GM12878 (cell line): ENCODE results near the gene COL16A1. TPM values are rescaled to one million over a fixed set of nuclear protein-coding genes. Genes with fewer than 3 reads are reported as not detected.

ENCODE experiments used
- ATAC-seq: fragments of 200-7000 bp; cut with Tn5 transposase; 3 replicates; pipeline ENCODE4 v1.9.1; 2020; ENCODE audit warnings: mild to moderate bottlenecking, moderate library complexity
- BruUV-seq: library from RNA; stranded (reverse); fragments of 400-500 nt; replicated peaks from 2 replicates; lab custom pipeline; 2021; lab: Mats Ljungman, UMichigan
- CTCF ChIA-PET: fragments of 300-600 bp; sonication (Branson Sonifier 250); formaldehyde crosslinking; extraction: SDS; loops from one replicate; lab custom pipeline; 2021; ENCODE audit warnings: inconsistent platforms; lab: Yijun Ruan, JAX
- POLR2A ChIA-PET: fragments of 350-600 bp; formaldehyde crosslinking; extraction: SDS; loops from one replicate; lab custom pipeline; 2021; ENCODE audit warnings: inconsistent platforms; lab: Charles Lee
- RAD21 ChIA-PET: fragments of 300-600 bp; sonication (Branson Sonifier 250); formaldehyde crosslinking; loops from one replicate; lab custom pipeline; 2023; ENCODE audit warnings: antibody characterized with exemption; ENCODE audit not compliant: unreplicated experiment; lab: Charles Lee
- SMC1A ChIA-PET: fragments of 300-600 bp; sonication (Branson Sonifier 250); formaldehyde crosslinking; loops from one replicate; lab custom pipeline; 2023; ENCODE audit not compliant: unreplicated experiment, uncharacterized antibody; lab: Charles Lee
- DNase-seq: peaks from one replicate; pipeline ENCODE4 v3.0.0-alpha.2; 2011; ENCODE audit warnings: low read depth, low spot score
- FAIRE-seq: peaks from 3 replicates; lab custom pipeline; 2011; peaks lifted over from hg19 to GRCh38; lab: Jason Lieb, UNC
- H2AFZ ChIP-seq: 2 replicates; pipeline ENCODE4 v1.6.0; 2011; ENCODE audit warnings: low read depth, low read length, control low read depth; ENCODE audit not compliant: control insufficient read depth
- H3K27ac ChIP-seq: 2 replicates; pipeline ENCODE4 v1.5.1; 2011; ENCODE audit warnings: control low read depth; ENCODE audit not compliant: control insufficient read depth, insufficient read depth
- H3K27me3 ChIP-seq, 2 experiments: replicated peaks in 1 of 2; 2 replicates each; pipeline versions ENCODE4 v1.6.0 to v1.6.1; 2011; ENCODE audit warnings: low read length in 1 of 2; ENCODE audit not compliant: control insufficient read depth in 2 of 2, insufficient read depth in 2 of 2
- H3K36me3 ChIP-seq, 2 experiments: 2 replicates each; pipeline ENCODE4 v1.5.1; 2011; ENCODE audit warnings: low read length in 1 of 2; ENCODE audit not compliant: control insufficient read depth in 2 of 2, insufficient read depth in 2 of 2
- H3K4me1 ChIP-seq: 2 replicates; pipeline ENCODE4 v1.6.1; 2011; ENCODE audit warnings: mild to moderate bottlenecking, low read length, moderate library complexity, mixed read lengths; ENCODE audit not compliant: control insufficient read depth, insufficient read depth
- H3K4me2 ChIP-seq: 2 replicates; pipeline ENCODE4 v1.6.0; 2011; ENCODE audit warnings: control low read depth; ENCODE audit not compliant: control insufficient read depth, insufficient read depth
- H3K4me3 ChIP-seq: fragments of 200-600 bp; sonication (generic); 2 replicates; pipeline ENCODE4 v1.5.1; 2016
- H3K79me2 ChIP-seq: 2 replicates; pipeline ENCODE4 v1.6.0; 2011; ENCODE audit warnings: low read length; ENCODE audit not compliant: control insufficient read depth, insufficient read depth
- H3K9ac ChIP-seq: 2 replicates; pipeline ENCODE4 v1.8.0; 2011; ENCODE audit warnings: low read length, control low read depth, mixed read lengths; ENCODE audit not compliant: control insufficient read depth, insufficient read depth
- H3K9me3 ChIP-seq: replicated peaks from 3 replicates; pipeline ENCODE4 v1.5.1; 2011; ENCODE audit warnings: mild to moderate bottlenecking, low read length; ENCODE audit not compliant: control insufficient read depth, insufficient read depth
- H4K20me1 ChIP-seq: 2 replicates; pipeline ENCODE4 v1.6.0; 2011; ENCODE audit not compliant: control insufficient read depth, insufficient read depth
- CTCF ChIP-seq, 3 experiments: IDR thresholded peaks in 2 of 3; conservative IDR thresholded peaks in 1 of 3; 2 replicates each; pipeline ENCODE4 v1.5.1; 2011; ENCODE audit warnings: low read depth in 3 of 3, low read length in 3 of 3, mild to moderate bottlenecking in 3 of 3, control low read depth in 2 of 3, moderate library complexity in 2 of 3, inconsistent platforms in 1 of 3, mixed read lengths in 1 of 3; ENCODE audit not compliant: control insufficient read depth in 2 of 3, insufficient read depth in 1 of 3; ENCODE audit errors: extremely low read depth in 1 of 3
- GATAD2B ChIP-seq: fragments of 450-650 bp; conservative IDR thresholded peaks from 2 replicates; pipeline ENCODE4 v1.6.1; 2017; ENCODE audit warnings: low read depth, mild to moderate bottlenecking, moderate library complexity
- LARP7 ChIP-seq: fragments of 450-650 bp; IDR thresholded peaks from 2 replicates; pipeline ENCODE4 v1.6.1; 2017; ENCODE audit warnings: mild to moderate bottlenecking
- MEF2B ChIP-seq: fragments of 450-650 bp; IDR thresholded peaks from 2 replicates; pipeline ENCODE4 v1.6.1; 2018; ENCODE audit warnings: mild to moderate bottlenecking, moderate library complexity; ENCODE audit not compliant: partially characterized antibody, poor library complexity, severe bottlenecking
- MXI1 ChIP-seq: fragments of 150-350 bp; IDR thresholded peaks from 2 replicates; pipeline ENCODE4 v1.6.1; 2011; ENCODE audit warnings: low read depth, mild to moderate bottlenecking, inconsistent platforms, low read length, improper control_type of control experiment
- PML ChIP-seq: IDR thresholded peaks from 2 replicates; pipeline ENCODE4 v1.6.1; 2012; ENCODE audit warnings: low read length, inconsistent platforms
- POLR2AphosphoS5 ChIP-seq: IDR thresholded peaks from 2 replicates; pipeline ENCODE4 v1.6.1; 2011; ENCODE audit warnings: mild to moderate bottlenecking, low read length, inconsistent platforms
- RAD21 ChIP-seq: IDR thresholded peaks from 2 replicates; pipeline ENCODE4 v1.6.1; 2011; ENCODE audit warnings: mild to moderate bottlenecking, low read depth, low read length, moderate library complexity; ENCODE audit not compliant: insufficient read depth
- SMARCA5 ChIP-seq: fragments of 450-650 bp; IDR thresholded peaks from 2 replicates; pipeline ENCODE4 v1.6.1; 2017; ENCODE audit warnings: mild to moderate bottlenecking
- SMC3 ChIP-seq: IDR thresholded peaks from 2 replicates; pipeline ENCODE4 v1.6.1; 2011; ENCODE audit warnings: low read length, improper control_type of control experiment, borderline replicate concordance
- YY1 ChIP-seq: IDR thresholded peaks from 2 replicates; pipeline ENCODE4 v1.6.1; 2011; ENCODE audit warnings: low read depth, mild to moderate bottlenecking, low read length
- WGBS: methylation state at CpG from one replicate; pipeline ENCODE4 v1.1.6; 2016; ENCODE audit warnings: low lambda C conversion rate; ENCODE audit not compliant: insufficient replicate concordance, insufficient coverage; ENCODE audit errors: missing lambda C conversion rate; 5-methylcytosine and 5-hydroxymethylcytosine counted together
- in situ Hi-C: fragments of 300-500 bp; cut with MboI; formaldehyde crosslinking; loops from 9 replicates; pipeline ENCODE4 v1.14.3; 2018; ENCODE audit warnings: mixed read lengths
- intact Hi-C: fragments of 100-400 bp; cut with micrococcal nuclease; formaldehyde crosslinking; loops from one replicate; pipeline ENCODE4 v1.14.2; 2022; ENCODE audit not compliant: unreplicated experiment
- polyA plus RNA-seq, 11 experiments: library from polyadenylated mRNA; depleted of rRNA in 4 of 11; unstranded in 6 of 11; stranded (reverse) in 5 of 11; fragments of >200 nt; fragmentation: Nextera tagmentation in 4 of 11; fragmentation: Illumina TruSeq in 1 of 11; extraction: Ambion mirVana in 4 of 11; extraction: Trizol in 1 of 11; gene quantifications; 1 replicate in 1 of 11; 2 replicates in 10 of 11; pipeline versions ENCODE4 v1.2.1 to v1.2.3, GENCODE V29; 2011 to 2016; ENCODE audit warnings: inconsistent platforms in 2 of 11, missing spikeins in 2 of 11, low read depth in 1 of 11
- total RNA-seq, 4 experiments: library from RNA; depleted of rRNA in 3 of 4; stranded (reverse); fragments of >200 nt in 3 of 4; fragmentation: Illumina TruSeq in 1 of 4; extraction: Trizol in 1 of 4; gene quantifications; 2 replicates each; pipeline versions ENCODE4 v1.2.1 to v1.2.3, GENCODE V29; 2013 to 2021
- TF ChIP-seq, protein P1 (sequence below): fragments of 150-350 bp; IDR thresholded peaks from 2 replicates; pipeline ENCODE4 v1.6.1; 2016; ENCODE audit warnings: low read depth, low read length
- TF ChIP-seq, protein P2 (sequence below): IDR thresholded peaks from 2 replicates; pipeline ENCODE4 v1.6.1; 2012; ENCODE audit warnings: low read length, inconsistent platforms

COL16A1 gene
- total and polyA plus RNA-seq, 10 of the 15 experiments (the other 5 are each of a cell fraction or from before 2014, with no cell fraction given): 0.02 to 3.7 (median 0.59) TPM

- Histone ChIP-seq H3K9me3 (no peaks in the 10 kb centered on the region), H4K20me1 (no peaks in the 10 kb centered on the region), H3K36me3 (no peaks in the 10 kb centered on the region), H3K79me2 (no peaks in the 10 kb centered on the region), H2AFZ (peak overlapping the region; percentile 28; the same call in 1 of the 2 replicates), H3K4me3 (no peak overlapping the region), H3K9ac (no peak overlapping the region), H3K4me2 (peak overlapping the region; percentile 68; the same call in 1 of the 2 replicates), H3K27ac (no peak overlapping the region), H3K27me3 (no peaks in the 10 kb centered on the region; a peak in 2 of 4 replicates), H3K4me1 (no peaks in the 10 kb centered on the region; the same call in 1 of the 2 replicates)
- ChIA-PET POLR2A (interaction anchor here (0.9 kb wide), 1 partner anchor 26 kb away, joined by 3 read pairs; no protein-coding TSS in a partner anchor), CTCF (interaction anchor here (0.7 to 4.9 kb wide), 27 partner anchors 8 to 434 kb away, joined by 3 to 61 read pairs (median 7); partner anchors contain the start of genes FABP3 and PEF1), RAD21 (interaction anchor here (0.6 to 3.2 kb wide), 17 partner anchors 12 to 435 kb away, joined by 3 to 10 read pairs (median 4); partner anchors contain the start of gene PEF1), SMC1A (interaction anchor here (0.7 to 3.2 kb wide), 16 partner anchors 9 to 170 kb away, joined by 3 to 16 read pairs (median 4); no protein-coding TSS in a partner anchor)
- intact Hi-C loops: loop anchor here (1.0 to 2.0 kb wide), 2 partner anchors 23 to 54 kb away; no protein-coding TSS in a partner anchor
- FAIRE-seq: no peak
- no peak for DNase-seq
- ATAC-seq: peak; percentile 91
- 26% methylated on average over 44 of the region's 56 CpGs for WGBS
- in situ Hi-C loops: no loop called here
- BruUV-seq: no TSS peak
- TF ChIP-seq RAD21 (peak; percentile 64), LARP7 (peak; percentile 25; the same call in 1 of the 2 replicates), YY1 (peak; percentile 74; the same call in 1 of the 2 replicates), PML (no peak), GATAD2B (peak; percentile 49; the same call in 1 of the 2 replicates), CTCF (IDR thresholded peaks at IDR 0.05 in 2 of 3, conservative IDR thresholded peaks at IDR 0.05 in 1 of 3; ENCODE audit: control insufficient read depth in 2 of 3, extremely low read depth in 1 of 3, insufficient read depth in 1 of 3, low read depth in 3 of 3, low read length in 3 of 3) (peak; percentile 71 to 93 (median 71)), MXI1 (no peak), POLR2AphosphoS5 (no peak), MEF2B (no peak), SMARCA5 (0 out of 2 replicates have a peak, but pooled peaks have one; percentile 38), SMC3 (peak; percentile 63)
- TF ChIP-seq, protein P1, sequence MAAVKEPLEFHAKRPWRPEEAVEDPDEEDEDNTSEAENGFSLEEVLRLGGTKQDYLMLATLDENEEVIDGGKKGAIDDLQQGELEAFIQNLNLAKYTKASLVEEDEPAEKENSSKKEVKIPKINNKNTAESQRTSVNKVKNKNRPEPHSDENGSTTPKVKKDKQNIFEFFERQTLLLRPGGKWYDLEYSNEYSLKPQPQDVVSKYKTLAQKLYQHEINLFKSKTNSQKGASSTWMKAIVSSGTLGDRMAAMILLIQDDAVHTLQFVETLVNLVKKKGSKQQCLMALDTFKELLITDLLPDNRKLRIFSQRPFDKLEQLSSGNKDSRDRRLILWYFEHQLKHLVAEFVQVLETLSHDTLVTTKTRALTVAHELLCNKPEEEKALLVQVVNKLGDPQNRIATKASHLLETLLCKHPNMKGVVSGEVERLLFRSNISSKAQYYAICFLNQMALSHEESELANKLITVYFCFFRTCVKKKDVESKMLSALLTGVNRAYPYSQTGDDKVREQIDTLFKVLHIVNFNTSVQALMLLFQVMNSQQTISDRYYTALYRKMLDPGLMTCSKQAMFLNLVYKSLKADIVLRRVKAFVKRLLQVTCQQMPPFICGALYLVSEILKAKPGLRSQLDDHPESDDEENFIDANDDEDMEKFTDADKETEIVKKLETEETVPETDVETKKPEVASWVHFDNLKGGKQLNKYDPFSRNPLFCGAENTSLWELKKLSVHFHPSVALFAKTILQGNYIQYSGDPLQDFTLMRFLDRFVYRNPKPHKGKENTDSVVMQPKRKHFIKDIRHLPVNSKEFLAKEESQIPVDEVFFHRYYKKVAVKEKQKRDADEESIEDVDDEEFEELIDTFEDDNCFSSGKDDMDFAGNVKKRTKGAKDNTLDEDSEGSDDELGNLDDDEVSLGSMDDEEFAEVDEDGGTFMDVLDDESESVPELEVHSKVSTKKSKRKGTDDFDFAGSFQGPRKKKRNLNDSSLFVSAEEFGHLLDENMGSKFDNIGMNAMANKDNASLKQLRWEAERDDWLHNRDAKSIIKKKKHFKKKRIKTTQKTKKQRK: no peak
- TF ChIP-seq, protein P2, sequence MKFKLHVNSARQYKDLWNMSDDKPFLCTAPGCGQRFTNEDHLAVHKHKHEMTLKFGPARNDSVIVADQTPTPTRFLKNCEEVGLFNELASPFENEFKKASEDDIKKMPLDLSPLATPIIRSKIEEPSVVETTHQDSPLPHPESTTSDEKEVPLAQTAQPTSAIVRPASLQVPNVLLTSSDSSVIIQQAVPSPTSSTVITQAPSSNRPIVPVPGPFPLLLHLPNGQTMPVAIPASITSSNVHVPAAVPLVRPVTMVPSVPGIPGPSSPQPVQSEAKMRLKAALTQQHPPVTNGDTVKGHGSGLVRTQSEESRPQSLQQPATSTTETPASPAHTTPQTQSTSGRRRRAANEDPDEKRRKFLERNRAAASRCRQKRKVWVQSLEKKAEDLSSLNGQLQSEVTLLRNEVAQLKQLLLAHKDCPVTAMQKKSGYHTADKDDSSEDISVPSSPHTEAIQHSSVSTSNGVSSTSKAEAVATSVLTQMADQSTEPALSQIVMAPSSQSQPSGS: no peak
These were observed 85.7 kb downstream of the COL16A1 start for GRCh38 chr1:31617916-31618746.
